Islet of Langerhans (tissue), 1 donor: ENCODE results near the gene SCAMP2.
"Not testable (repeated sequence)": the region's sequence is repeated elsewhere in the genome, so short reads cannot be mapped to it uniquely, and the experiment has no call there.

ENCODE experiments used
- FAIRE-seq: peaks from one replicate; lab custom pipeline; 2011; peaks lifted over from hg19 to GRCh38; lab: Jason Lieb, UNC

Gene SCAMP2

DNA sequence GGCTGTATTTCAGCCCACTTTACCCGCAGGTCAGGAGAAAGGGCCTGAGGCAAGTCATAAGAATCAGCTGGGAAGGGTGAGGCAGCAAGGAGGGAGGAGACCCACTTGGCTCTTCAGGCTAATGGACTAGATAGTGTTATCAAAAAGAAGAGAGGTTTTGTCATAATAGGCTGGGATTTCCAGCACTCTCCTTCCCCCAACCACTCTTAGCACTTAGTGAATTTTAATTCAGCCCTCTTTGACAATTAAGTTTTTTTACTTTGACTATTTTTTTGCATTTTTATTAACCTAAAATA lies 17.4 kb upstream of the SCAMP2 start:
- FAIRE-seq: no peak

DNA sequence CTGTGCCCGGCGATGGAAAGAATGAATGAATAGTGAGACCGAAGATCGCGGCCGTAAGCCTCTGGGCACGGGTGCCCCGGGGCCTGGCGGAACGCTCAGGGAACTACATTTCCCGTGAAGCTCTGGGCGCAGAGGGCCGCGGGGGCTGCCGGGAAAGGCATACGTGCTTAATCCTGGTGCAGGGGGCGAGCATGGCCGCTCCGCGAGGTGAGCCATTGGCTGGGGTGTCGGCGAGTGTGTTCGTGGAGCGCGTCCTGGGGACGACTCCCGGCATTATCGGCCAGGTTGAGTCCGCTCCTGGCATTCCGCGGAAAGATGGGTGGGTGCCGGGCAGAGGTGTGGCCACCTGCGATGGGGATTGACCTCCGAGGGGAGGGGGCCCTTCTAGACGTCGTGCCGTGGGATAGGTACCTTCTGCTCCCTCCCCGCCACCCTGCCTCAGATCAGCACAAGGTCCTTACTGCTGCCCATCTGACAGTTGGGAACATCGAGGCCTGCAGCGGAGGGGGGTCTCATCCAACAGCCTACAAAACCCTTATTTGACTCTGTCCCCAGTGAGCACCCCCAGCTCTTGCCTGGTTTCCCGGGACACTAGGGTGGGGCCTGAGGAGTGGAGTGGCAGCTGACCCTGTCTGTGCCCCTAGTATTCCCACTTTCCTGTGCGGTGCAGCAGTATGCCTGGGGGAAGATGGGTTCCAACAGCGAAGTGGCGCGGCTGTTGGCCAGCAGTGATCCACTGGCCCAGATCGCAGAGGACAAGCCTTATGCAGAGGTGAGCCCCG lies 16.9 kb upstream of the SCAMP2 start, which contains the start of gene MPI:
MPI (plus strand) TSS at position 160 of the 782 bp plus-strand sequence; CDS start at position 192, 32 bp downstream.
- FAIRE-seq: no peak

DNA sequence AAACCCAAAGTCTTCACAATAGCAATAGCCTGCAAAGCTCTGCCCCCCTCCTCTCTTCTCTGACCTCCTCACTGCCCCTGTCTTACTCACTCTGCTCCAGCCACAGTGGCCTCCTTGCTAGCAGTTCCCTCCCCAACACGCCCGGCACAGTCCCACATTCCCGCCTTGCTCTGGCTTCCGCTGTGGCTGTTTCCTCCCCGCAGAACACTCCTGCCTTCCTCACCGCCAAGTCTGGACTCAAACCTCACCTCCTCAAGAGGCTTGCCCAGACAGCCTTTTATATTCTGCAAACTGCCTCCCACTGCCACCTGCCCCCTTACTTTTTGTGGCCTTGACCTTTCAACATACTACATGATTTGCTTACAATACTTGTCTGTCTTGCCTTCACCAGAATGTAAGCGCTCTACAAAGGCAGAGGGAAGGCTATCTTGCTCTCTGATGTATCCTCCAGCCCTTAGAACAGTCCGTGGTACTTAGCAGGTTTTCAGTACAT lies 16.3 kb upstream of the SCAMP2 start:
- no peak for FAIRE-seq

DNA sequence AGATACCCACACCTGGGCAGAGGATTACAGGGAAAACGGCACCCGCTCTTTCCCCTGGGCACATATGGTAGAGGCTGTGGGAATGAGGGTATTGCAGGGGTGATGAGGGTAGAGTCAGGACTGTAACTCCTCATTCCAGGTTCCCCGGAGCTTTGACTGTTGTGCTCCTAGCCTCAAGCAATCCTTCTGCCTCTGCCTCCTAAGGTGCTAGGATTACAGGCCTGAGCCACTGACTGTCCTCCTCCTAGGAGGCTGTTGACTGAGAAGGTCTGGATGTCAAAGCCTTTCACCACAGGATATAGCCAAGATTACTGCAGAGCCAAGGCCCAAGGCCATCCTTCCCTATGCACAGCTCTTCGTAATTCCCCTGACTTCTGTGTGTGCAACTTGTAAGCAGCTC lies 15.6 kb upstream of the SCAMP2 start:
- FAIRE-seq: no peak

DNA sequence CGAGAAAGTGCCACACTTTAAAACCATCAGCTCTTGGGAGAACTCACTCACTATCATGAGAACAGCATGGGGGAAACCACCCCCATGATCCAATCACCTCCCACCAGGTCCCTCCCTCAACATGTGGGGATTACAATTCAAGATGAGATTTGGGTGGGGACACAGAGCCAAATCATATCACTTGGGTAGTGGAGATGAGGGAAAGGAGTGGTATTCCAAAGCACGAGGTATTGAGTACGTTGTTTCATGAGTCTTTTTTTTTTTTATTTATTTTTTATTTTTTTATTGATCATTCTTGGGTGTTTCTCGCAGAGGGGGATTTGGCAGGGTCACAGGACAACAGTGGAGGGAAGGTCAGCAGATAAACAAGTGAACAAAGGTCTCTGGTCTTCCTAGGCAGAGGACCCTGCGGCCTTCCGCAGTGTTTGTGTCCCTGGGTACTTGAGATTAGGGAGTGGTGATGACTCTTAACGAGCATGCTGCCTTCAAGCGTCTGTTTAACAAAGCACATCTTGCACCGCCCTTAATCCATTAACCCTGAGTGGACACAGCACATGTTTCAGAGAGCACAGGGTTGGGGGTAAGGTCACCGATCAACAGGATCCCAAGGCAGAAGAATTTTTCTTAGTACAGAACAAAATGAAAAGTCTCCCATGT lies 14.5 kb upstream of the SCAMP2 start:
- FAIRE-seq: not testable (repeated sequence)

DNA sequence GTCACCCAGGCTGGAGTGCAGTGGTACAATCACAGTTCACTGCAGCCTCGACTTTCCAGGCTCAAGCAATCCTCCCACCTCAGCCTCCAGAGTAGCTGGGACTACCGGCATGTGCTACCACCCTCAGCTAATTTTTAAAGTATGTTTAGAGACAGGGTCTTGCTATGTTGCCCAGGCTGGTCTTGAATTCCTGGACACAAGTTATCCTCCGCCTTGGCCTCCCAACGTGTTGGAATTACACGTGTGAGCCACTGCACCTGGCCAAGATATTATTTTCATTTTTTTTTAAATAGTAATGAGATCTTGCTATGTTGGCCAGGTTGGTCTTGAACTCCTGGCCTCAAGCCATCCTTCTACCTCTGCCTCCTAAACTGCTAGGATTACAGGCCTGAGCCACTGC lies 12.3 kb upstream of the SCAMP2 start:
- no peak for FAIRE-seq

DNA sequence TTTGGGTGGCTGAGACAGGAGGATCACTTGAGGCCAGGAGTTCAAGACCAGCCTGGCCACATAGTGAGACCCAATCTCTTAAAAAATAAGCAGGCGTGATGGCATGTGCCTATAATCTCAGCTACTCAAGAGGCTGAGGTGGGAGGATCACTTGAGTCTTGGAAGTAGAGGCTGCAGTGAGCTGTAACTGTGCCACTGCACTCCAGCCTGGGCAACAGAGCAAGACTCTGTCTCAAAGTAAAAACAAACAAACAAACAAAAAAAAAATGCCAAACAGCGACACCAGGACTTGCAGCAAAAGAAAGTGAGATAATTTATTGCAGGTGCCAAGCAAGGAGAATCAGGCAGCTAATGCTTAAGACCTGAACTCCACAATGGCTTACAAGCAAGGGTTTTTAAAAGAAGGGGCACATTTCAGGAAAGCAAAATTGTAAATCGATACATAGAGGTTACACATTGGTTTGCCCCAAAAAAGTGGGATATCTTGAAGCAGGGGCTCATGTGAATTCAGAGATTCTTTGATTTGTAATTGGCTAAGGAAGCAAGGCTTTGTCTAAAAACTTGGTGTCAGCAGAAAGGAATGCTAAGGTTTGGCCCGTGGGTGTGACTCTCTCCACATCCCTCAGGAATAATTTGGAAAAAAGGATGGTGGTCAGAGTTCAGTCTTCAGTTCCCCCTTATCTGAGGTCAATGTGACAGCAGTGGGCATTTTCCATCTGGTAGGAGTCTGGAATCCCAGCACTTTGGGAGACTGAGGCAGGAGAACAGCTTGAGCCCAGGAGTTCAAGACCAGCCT lies 11.5 kb upstream of the SCAMP2 start:
- FAIRE-seq: no peak

DNA sequence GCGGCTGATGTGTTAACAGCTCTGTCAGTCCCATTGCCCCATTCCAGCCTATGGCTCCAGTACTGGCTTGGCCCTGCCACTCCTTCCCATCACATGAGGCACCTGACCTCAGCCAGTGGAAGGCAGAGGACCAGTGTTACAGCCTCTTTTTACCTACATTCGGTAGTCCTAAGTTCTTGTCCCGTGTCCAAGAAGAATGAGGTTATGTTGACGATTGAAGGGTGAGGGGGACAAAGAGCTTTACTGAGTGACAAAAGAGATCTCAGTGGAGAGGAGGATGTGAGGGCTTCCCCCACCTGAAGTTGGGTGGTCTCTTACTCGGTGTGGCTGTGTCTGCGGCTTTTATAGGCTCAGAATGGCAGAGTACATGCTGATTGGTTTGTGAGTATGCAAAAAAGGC lies 9.4 kb upstream of the SCAMP2 start:
- FAIRE-seq: no peak

DNA sequence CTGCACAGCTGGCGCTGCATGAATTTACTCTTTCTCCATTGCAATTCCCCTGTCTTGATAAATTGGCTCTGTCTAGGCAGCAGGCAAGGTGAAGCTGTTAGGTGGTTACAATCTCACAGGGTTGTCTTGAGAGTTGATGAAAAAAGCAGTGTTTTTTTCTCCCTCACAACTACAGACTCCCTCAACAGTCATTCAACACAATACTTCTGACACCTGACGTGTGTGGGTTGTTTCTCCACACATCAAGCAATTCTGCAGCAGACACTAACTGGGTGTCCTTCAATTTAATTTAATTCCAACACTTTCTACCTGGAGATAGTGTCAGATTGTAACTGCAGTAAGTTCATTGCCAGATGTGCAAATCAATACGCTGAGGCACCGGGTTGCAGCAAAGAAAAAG lies 5.1 kb upstream of the SCAMP2 start:
- FAIRE-seq: no peak

DNA sequence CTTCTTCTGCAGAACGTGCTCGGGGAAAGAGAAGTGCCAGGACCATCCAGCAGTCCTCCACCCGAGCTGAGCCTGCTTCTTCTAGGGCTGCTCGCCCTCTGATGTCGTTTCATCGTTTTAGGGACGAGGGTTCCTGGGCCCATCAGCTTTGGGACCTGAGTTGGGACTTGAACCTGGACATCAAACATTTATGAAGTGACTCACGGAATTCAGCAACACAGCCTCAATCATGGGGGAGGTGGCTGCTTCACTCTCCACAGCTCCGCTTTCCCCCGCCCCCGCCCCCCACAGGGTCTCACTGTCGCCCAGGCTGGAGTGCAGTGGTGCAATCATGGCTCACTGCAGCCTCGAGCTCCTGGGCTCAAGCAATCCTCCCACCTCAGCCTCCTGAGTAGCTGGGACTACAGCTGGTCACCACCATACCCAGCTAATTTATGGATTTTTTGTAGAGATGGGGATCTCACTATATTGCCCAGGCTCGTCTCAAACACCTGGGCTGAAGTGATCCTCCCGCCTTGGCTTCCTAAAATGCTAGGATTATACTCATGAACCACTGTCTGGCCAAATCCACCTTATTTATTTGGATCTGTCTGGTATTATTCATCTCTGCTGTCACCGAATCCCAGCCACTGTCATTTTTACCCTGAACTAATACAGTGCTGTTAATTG lies 725 bp upstream of the SCAMP2 start:
- no peak for FAIRE-seq

DNA sequence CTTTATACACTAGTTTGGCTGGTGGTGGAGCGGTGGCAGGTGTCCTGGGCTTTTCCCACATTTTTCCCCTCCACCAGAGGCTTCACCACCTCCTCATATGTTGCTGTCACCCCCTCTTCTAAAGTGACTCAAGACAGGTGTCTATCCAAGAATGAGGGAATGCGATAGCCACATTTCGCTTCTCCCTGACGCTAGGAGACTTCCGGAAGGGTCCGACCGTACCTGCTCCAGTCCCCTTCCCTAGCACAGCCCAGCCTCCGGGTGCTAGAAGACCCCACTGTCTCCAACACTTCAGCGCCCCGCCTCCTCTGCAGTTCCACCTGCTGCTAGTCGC lies 496 bp downstream of the SCAMP2 start:
- FAIRE-seq: no peak

DNA sequence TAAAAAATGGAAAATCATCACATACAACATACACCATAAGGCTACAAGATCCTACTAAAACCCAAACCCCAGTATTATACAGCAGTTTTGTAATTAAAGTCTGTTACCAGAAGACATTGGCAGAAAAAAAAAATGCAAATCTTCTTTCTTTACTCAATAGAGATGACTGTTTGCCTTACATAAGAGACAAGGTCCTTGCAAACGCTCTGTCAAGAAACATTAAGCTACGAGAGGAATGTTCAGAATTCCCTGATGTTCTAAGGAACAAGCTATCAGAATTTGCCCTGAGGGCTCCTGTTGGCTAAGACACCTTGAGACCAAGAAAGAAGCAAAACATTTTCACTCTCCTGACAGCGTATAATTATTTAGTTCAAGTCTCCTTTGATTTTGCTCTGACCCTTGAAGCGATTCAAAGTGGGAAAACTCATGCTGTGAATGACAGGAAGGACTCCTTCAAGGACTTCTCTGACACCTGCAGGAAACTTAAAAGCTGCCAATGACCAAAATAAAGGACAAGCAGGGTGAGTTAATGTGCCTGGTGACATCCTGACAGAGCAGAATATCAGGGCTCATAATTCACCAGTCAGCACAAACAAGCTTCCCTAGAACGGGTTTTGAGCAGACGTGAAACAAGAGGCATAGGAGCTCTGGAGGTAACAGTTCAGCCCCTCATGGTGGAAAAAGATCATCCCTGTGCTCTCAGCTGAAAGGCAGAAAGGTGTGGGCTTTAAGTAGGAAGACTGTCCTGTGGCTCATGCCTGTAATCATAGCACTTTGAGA lies 2.5 kb downstream of the SCAMP2 start:
- no peak for FAIRE-seq

DNA sequence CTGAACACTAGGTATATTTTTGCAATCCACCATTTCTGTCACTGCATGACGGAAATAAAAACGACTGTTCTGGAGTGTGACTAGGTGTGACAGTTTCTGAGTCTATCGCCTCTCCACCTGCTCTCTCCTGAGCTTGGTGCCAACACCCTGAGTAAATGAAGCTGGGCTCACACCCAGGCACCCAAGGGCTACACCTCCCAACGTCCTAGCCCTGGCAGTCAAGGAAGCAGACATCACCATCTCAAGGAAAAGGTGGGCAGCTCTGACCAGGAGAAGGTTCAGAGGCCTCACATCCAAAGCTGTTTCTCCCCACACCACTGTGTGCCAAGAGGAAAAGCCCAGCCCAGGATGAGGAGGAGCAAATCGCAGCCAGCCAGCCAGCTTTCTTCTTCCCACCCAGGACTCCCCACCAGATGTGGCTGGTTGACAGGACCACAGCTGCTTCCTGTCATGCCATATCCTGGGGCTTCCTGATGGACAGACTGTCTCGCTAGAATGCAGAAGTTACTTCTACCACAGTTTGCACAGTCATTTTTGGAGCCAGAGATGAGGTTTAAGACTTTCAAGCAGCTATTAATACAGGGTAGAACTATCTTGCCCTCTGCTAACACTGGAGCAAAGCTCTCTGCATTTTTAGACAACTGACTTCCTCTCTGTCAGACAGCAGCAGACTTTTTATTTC lies 3.3 kb downstream of the SCAMP2 start:
- FAIRE-seq: no peak

DNA sequence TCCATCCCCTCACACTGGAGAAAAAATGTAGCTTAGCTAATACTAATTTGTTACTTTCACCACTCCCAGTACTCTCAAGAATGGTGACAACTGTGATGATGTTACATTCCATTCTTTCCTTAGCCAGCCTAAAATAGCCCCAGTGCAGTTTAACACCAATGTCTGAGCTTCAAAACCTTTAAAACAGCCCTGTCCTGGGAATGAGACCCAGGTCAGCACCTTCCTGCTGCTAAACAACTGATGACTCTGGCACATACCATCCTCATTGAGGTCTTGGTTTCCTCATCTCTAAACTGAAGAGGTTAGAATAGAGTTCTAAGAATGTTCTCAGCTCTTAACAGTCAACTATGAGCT lies 3.8 kb downstream of the SCAMP2 start:
- FAIRE-seq: no peak

DNA sequence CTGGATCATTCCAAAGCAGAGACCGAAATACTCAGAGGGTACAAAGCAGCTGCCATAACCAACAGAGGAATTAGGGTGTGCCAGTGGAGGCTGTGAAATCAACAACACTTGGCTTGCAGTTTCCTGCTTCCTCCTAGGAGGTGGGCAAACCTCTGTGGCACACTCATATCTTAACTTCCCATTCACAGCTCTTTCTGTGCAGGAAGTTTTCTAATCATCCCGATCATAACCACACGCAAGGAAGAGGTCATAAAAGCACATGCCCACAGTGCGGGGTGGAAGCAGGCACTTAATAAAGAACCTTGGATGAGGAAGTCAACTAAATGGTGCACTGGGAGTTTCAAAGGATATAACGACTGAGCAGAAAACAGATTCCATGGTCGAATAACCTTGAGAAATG lies 5.1 kb downstream of the SCAMP2 start:
- FAIRE-seq: no peak

DNA sequence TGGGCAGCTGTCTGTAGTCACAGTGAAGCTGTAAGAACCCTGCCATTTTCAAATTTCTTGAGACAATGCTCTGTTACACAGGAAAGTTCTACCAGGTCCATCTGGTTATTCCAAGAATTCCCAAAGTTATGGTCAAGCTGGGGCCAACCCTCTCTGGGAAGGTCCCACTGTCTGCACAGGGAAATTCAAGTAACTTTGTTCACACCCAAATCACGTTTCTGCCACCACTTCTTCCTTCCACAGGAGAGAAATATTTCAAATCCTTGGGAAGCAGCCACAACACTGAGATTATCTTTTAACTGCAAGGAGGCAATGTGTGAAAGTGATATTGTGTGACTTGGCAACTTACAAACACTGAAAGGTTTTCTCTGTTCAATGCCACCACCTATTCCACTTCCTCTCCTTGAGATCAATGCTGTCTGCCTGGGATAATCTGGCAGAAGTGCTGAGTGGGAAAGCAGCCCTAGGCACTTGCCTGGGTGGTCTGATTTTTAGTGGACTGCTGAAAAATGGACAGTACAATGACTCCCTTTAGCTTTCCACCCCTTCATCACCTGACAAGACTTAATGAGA lies 5.6 kb downstream of the SCAMP2 start:
- FAIRE-seq: no peak

DNA sequence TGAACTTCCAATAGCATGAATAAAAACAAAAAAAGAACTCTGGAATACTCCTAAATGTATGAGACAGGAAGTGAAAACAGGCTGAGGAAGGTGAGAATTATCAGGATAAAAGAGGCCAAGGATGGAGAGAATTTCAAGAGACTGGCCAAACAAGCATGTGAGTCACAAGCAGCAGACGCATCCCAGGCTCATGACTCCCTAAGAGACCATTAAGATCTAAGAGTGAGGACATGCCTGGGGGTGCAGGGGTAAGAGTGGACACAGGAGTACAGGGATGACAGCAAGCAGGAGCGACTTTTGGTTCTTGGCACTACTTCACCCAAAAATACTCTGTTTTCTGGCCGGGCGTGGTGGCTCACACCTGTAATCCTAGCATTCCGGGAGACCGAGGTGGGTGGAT lies 7.1 kb downstream of the SCAMP2 start:
- no peak for FAIRE-seq

DNA sequence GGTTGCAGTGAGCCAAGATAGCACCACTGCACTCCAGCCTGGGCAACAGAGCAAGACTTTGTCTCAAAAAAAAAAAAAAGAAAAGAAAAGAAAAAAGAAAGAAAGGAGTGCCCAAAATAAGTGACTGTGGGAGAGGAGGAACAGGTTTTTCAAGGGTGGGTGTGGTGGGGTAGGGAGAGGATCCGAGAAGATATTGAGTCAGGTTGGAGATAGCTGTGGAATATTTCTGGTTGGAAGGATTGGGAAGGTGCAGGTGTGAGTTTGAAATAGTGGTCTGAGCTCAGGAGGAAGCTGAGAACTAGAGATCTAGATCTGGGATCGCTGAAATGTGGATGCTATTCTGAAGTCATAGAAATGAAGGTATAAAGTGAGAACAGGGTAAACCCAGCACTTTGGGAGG lies 7.8 kb downstream of the SCAMP2 start:
- no peak for FAIRE-seq

DNA sequence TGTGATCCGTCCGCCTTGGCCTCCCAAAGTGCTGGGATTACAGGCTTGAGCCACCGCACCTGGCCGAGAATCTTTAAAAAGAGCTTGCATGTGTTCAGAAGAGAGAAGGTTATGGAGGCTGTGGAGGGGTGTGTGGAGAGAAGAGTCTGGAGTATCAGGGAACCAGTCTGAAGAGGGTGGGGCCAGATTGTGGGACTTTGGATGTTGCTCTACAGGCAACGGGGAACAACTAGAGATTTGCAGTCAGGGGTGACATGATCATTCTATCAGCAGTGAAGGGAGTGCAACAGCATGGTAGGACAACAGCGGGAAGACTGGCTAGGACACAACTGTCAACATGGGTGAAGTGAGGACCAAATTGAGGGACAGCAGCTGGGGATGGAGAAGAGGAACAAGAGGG lies 8.9 kb downstream of the SCAMP2 start:
- no peak for FAIRE-seq

DNA sequence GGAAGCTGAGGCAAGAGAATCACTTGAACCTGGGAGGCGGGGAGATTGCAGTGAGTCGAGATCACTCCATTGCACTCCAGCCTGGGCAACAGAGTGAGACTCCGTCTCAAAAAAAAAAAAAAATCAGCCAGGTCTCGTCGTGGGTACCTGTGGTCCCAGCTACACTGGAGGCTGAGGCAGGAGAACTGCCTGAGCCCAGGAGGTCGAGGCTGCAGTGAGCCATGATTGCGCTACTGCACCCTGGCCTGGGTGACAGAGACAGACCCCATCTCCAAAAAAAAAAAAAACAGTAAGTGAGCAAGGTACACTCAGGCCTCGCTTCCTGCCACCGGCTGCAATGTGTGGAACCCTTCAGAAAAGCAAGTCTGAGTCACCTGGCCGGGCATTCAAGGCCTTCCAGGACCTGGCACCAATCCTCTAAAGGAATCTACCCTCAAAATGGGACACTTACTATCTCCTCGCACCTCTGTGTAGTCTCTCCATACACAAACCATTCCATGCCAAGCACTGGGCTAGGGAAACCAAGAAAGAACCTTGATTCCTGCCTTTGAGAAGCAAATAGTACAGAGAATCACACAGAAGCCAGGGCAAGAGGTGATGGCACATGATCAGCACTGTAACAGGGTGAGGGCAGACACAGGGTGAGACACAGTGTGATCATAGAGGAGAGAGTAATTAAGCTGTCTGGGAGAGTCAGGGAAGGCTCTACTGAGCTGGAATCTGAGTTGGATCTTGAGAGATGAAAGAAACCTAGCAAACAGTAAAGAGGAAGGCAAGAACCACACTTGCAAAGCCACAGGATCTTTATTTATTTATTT lies 9.7 kb downstream of the SCAMP2 start:
- FAIRE-seq: no peak
